GM23248 (cell line): ENCODE data around the gene ALDH7A1. TPM values are rescaled to one million over a fixed set of nuclear protein-coding genes. Genes with fewer than 3 reads are reported as not detected.

Source experiments
- DNase-seq: peaks from one replicate; pipeline ENCODE4 v3.0.0-alpha.2; 2015
- H2AFZ ChIP-seq: fragments of 200-600 bp; sonication (generic); 2 replicates; pipeline ENCODE4 v1.6.1; 2016; ENCODE audit warnings: antibody characterized with exemption
- H3F3A ChIP-seq: fragments of 200-600 bp; sonication (generic); 2 replicates; pipeline ENCODE4 v1.6.1; 2016; ENCODE audit warnings: mild to moderate bottlenecking, antibody characterized with exemption, mixed run types; ENCODE audit not compliant: insufficient read depth
- H3K27ac ChIP-seq: fragments of 200-600 bp; sonication (generic); 2 replicates; pipeline ENCODE4 v1.5.1; 2016; ENCODE audit warnings: mild to moderate bottlenecking
- H3K27me3 ChIP-seq: fragments of 200-600 bp; sonication (generic); replicated peaks from 2 replicates; pipeline ENCODE4 v1.6.1; 2016; ENCODE audit warnings: mild to moderate bottlenecking; ENCODE audit not compliant: insufficient read depth
- H3K36me3 ChIP-seq: fragments of 200-600 bp; sonication (generic); 2 replicates; pipeline ENCODE4 v1.6.1; 2016; ENCODE audit warnings: low read depth, mild to moderate bottlenecking
- H3K4me1 ChIP-seq: fragments of 200-600 bp; sonication (generic); 2 replicates; pipeline ENCODE4 v1.6.1; 2016; ENCODE audit warnings: mild to moderate bottlenecking; ENCODE audit not compliant: insufficient read depth
- H3K4me2 ChIP-seq: fragments of 200-600 bp; sonication (generic); one replicate; pipeline ENCODE4 v1.6.1; 2016; ENCODE audit warnings: mild to moderate bottlenecking; ENCODE audit not compliant: unreplicated experiment
- H3K4me3 ChIP-seq: fragments of 200-600 bp; sonication (generic); 2 replicates; pipeline ENCODE4 v1.5.1; 2016; ENCODE audit warnings: mild to moderate bottlenecking
- H3K79me2 ChIP-seq: fragments of 200-600 bp; sonication (generic); 2 replicates; pipeline ENCODE4 v1.6.1; 2016; ENCODE audit warnings: mild to moderate bottlenecking; ENCODE audit not compliant: insufficient read depth
- H3K9ac ChIP-seq: fragments of 200-600 bp; sonication (generic); 2 replicates; pipeline ENCODE4 v1.6.1; 2016; ENCODE audit warnings: mild to moderate bottlenecking
- H3K9me2 ChIP-seq: fragments of 200-600 bp; sonication (generic); 2 replicates; pipeline ENCODE4 v1.6.1; 2016; ENCODE audit warnings: mixed run types, mild to moderate bottlenecking, moderate library complexity; ENCODE audit not compliant: insufficient read depth
- H3K9me3 ChIP-seq: fragments of 200-600 bp; sonication (generic); one replicate; pipeline ENCODE4 v1.6.1; 2017; ENCODE audit warnings: low read depth
- H4K20me1 ChIP-seq: fragments of 200-600 bp; sonication (generic); 2 replicates; pipeline ENCODE4 v1.6.0; 2016; ENCODE audit not compliant: insufficient read depth
- EZH2 ChIP-seq: fragments of 200-600 bp; sonication (generic); IDR thresholded peaks from 2 replicates; pipeline ENCODE4 v1.6.1; 2018; ENCODE audit warnings: antibody characterized with exemption, mild to moderate bottlenecking; ENCODE audit not compliant: insufficient read depth, poor library complexity, severe bottlenecking
- EZH2phosphoT487 ChIP-seq: fragments of 200-600 bp; sonication (generic); IDR thresholded peaks from 2 replicates; pipeline ENCODE4 v1.6.1; 2018; ENCODE audit warnings: antibody characterized with exemption, moderate library complexity, mild to moderate bottlenecking, low read depth; ENCODE audit not compliant: insufficient read depth
- WGBS, 2 experiments: methylation state at CpG; one replicate each; pipeline ENCODE4 v1.1.6; 2015 to 2017; ENCODE audit warnings: low lambda C conversion rate in 2 of 2, low coverage in 1 of 2; ENCODE audit errors: missing lambda C conversion rate in 2 of 2; 5-methylcytosine and 5-hydroxymethylcytosine counted together
- in situ Hi-C: fragments of 300-500 bp; cut with MboI; formaldehyde crosslinking; loops from 2 replicates; pipeline ENCODE4 v1.15.0; 2020
- polyA plus RNA-seq: library from polyadenylated mRNA; unstranded; fragments of >200 nt; fragmentation: Nextera tagmentation; extraction: Ambion mirVana; gene quantifications from 2 replicates; pipeline ENCODE4 v1.2.1, GENCODE V29; 2016
- total RNA-seq: library from RNA; depleted of rRNA; stranded (reverse); fragments of >200 nt; shearing (Covaris generic); gene quantifications from 2 replicates; pipeline ENCODE4 v1.2.3, GENCODE V29; 2014

The ALDH7A1 gene
- total and polyA plus RNA-seq, 2 experiments from 2014 or later: 41.3 to 108 TPM

DNA sequence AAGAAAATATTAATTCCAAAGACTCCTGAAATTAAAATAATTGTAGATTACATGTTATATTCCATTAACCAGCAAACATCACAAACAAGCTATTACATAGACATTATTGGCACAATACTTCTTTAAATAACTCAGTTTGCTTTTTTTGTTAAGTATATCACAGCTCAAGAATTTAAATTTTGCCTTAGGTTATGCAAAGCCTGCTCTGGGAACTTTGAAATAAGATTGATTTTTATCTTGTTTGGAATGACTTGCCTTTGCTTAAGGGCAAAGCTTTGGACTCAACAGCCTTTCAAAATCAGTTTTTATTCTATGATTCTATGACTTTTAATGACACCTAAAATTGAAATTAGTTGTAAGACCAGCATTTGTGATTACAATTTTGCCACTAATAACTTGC is 78.2 kb downstream of the ALDH7A1 start:
- H3K4me3 ChIP-seq: no peak overlapping the region
- no peaks in the 10 kb centered on the region for H3K9me3 ChIP-seq
- H3K27me3 ChIP-seq: no peaks in the 10 kb centered on the region
- in situ Hi-C loops: no loop called here
- no peaks in the 10 kb centered on the region for H3K36me3 ChIP-seq
- H3K4me1 ChIP-seq: peaks cover 31% of the 10 kb centered on the region
- H3K9me2 ChIP-seq: no peaks in the 10 kb centered on the region
- H3F3A ChIP-seq: peaks cover 18% of the 10 kb centered on the region
- H3K27ac ChIP-seq: no peak overlapping the region
- H4K20me1 ChIP-seq: no peaks in the 10 kb centered on the region
- peak overlapping the region; percentile 1 for H3K4me2 ChIP-seq
- H2AFZ ChIP-seq: no peak overlapping the region
- DNase-seq: peak; percentile 39
- no peaks in the 10 kb centered on the region for H3K79me2 ChIP-seq
- H3K9ac ChIP-seq: no peak overlapping the region
- TF ChIP-seq EZH2phosphoT487 (no peak), EZH2 (no peak)

DNA sequence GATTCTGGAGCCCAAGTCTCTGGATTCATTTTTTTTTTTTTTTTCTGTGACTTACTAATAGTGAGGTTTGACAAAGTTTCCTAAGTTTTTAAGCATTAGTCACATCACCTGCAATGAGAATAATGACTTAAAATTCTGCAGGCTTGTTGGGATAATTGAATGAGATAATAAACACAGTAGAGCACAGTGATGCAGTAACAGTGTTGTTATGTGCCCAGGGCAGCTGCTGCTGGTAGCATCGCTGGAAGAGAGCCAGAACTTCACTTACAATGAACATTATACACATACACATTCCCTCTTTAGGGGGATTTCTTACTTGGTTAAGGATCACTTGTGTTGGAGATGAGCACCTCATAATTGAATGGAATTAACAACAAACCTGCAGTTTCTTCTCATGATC is 78.9 kb downstream of the ALDH7A1 start:
- 4 to 5% methylated on average over 1 of the region's 1 CpG for WGBS, 2 experiments
- DNase-seq: peak; percentile 68

DNA sequence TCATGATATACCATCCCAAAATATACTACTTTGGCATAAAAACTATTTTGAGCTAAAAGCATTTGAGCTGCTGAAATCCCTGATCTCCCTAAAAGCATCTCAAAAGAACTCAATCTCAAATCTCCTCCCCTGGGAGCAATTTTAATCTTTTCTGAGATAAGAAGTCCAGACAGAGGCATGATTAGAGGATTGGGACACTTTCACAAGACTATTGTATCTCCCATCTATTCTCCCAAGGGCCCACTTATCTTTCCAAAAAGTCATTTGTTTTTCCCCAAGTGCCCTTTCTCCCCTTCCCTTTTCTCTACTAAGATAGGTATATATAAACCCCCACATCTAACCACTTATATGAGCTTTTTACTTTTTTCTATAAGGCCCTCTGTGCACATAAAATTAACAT is 79.7 kb downstream of the ALDH7A1 start:
- peaks cover 18% of the 10 kb centered on the region for H3F3A ChIP-seq
- H3K9me2 ChIP-seq: no peaks in the 10 kb centered on the region
- no peak overlapping the region for H3K27ac ChIP-seq
- peaks cover 29% of the 10 kb centered on the region for H3K4me1 ChIP-seq
- TF ChIP-seq EZH2phosphoT487: no peak
- no peak for TF ChIP-seq EZH2
- no peaks in the 10 kb centered on the region for H4K20me1 ChIP-seq
- no peaks in the 10 kb centered on the region for H3K36me3 ChIP-seq
- no peak for DNase-seq
- H3K9me3 ChIP-seq: no peaks in the 10 kb centered on the region
- H2AFZ ChIP-seq: no peak overlapping the region
- H3K79me2 ChIP-seq: no peaks in the 10 kb centered on the region
- in situ Hi-C loops: no loop called here
- no peak overlapping the region for H3K4me3 ChIP-seq
- H3K9ac ChIP-seq: no peak overlapping the region
- no peak overlapping the region for H3K4me2 ChIP-seq
- no peaks in the 10 kb centered on the region for H3K27me3 ChIP-seq

More for the DNA sequence above, 78.9 kb downstream of the ALDH7A1 start:
- TF ChIP-seq EZH2 (no peak), EZH2phosphoT487 (no peak)
- Histone ChIP-seq H3K9me3 (no peaks in the 10 kb centered on the region), H3K79me2 (no peaks in the 10 kb centered on the region), H4K20me1 (no peaks in the 10 kb centered on the region), H3K9me2 (no peaks in the 10 kb centered on the region), H2AFZ (no peak overlapping the region), H3K27me3 (no peaks in the 10 kb centered on the region), H3K27ac (0 out of 2 replicates have a peak overlapping the region, but pooled peaks have one; percentile 16), H3K4me1 (peaks cover 31% of the 10 kb centered on the region), H3K4me2 (peak overlapping the region; percentile 1), H3K36me3 (no peaks in the 10 kb centered on the region), H3K9ac (no peak overlapping the region), H3K4me3 (no peak overlapping the region), H3F3A (peaks cover 18% of the 10 kb centered on the region)
- in situ Hi-C loops: no loop called here

DNA sequence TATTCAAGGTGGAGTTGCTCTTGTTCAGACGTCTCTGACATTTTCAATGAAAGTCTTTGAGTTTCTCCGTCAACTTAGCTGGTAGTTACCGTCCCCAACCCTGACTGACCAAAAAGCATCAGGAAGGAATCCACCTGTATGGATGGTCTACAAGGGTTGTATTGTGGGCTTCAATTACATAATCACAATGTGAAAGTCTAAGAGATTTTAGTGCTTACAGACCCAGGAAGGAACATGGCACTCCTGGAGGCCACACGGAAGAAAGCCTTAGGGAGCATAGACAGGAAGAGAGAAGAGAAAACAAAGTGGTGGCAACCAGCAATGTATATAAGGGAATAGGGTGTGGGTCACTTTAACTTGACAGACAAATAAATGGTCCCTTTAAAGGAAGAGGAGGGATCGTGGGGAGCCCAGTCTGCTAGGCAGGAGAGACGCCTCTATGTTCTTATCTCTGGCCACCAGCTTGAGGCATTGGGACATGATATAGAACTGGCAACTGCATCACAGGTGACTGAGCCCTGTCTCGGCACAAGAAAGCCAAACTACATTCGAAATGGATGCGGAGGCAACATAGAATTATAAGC is 80.4 kb downstream of the ALDH7A1 start:
- no peak for DNase-seq
- Histone ChIP-seq H3F3A (peaks cover 18% of the 10 kb centered on the region), H3K4me2 (no peak overlapping the region), H3K79me2 (no peaks in the 10 kb centered on the region), H3K36me3 (no peaks in the 10 kb centered on the region), H3K4me1 (peaks cover 22% of the 10 kb centered on the region), H3K4me3 (no peak overlapping the region), H3K9me2 (no peaks in the 10 kb centered on the region), H3K9ac (no peak overlapping the region), H3K27ac (no peak overlapping the region), H3K27me3 (no peaks in the 10 kb centered on the region), H2AFZ (no peak overlapping the region), H4K20me1 (no peaks in the 10 kb centered on the region), H3K9me3 (no peaks in the 10 kb centered on the region)
- TF ChIP-seq EZH2phosphoT487: no peak
- in situ Hi-C loops: no loop called here
- WGBS, 2 experiments: 87 to 91% methylated on average over 9 of the region's 9 CpGs

DNA sequence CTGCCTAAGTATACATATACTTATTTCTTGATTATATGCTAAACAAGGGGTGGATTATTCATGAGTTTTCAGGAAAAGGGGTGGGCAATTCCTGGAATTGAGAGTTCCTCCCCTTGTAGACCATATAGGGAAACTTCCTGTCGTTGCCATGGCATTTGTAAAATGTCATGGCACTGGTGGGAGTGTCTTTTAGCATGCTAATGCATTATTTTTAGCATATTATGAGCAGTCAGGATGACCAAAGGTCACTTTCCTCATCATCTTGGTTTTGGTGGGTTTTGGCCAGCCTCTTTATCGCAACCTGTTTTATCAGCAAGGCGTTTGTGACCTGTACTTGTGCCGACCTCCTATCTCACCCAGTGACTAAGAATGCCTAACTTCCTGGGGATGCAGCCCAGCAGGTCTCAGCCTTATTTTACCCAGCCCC is 80.9 kb downstream of the ALDH7A1 start:
- WGBS, 2 experiments: 86 to 88% methylated on average over 4 of the region's 4 CpGs
- H3K9me3 ChIP-seq: no peaks in the 10 kb centered on the region
- H3K27me3 ChIP-seq: no peaks in the 10 kb centered on the region
- H3K4me2 ChIP-seq: no peak overlapping the region
- no peak overlapping the region for H2AFZ ChIP-seq
- in situ Hi-C loops: no loop called here
- H3K9me2 ChIP-seq: no peaks in the 10 kb centered on the region
- no peak overlapping the region for H3K9ac ChIP-seq
- no peak overlapping the region for H3K27ac ChIP-seq
- H3F3A ChIP-seq: peaks cover 18% of the 10 kb centered on the region
- peaks cover 18% of the 10 kb centered on the region for H3K4me1 ChIP-seq
- no peak overlapping the region for H3K4me3 ChIP-seq
- H3K79me2 ChIP-seq: no peaks in the 10 kb centered on the region
- no peaks in the 10 kb centered on the region for H3K36me3 ChIP-seq
- no peaks in the 10 kb centered on the region for H4K20me1 ChIP-seq
- TF ChIP-seq EZH2 (no peak), EZH2phosphoT487 (no peak)
- peak; percentile 21 for DNase-seq
